Omental fat pad (tissue), 4 donors: Measurements from ENCODE around the gene AKAP6. TPM values are rescaled to one million over a fixed set of nuclear protein-coding genes. Genes with fewer than 3 reads are reported as not detected.

Experiments used
- ATAC-seq: fragments of 150-250 bp; one replicate; pipeline ENCODE4 v1.9.1; 2016; ENCODE audit warnings: mild to moderate bottlenecking, moderate library complexity; ENCODE audit not compliant: low FRiP score
- DNase-seq: peaks from one replicate; pipeline ENCODE4 v3.0.0-alpha.2; 2019; ENCODE audit warnings: low spot score
- total RNA-seq, 4 donors: library from RNA; depleted of rRNA; stranded (reverse); fragments of >200 nt; gene quantifications; one replicate each; pipeline ENCODE4 v1.1.0, GENCODE V29; 2016
- TF ChIP-seq, protein P1 (sequence below), 3 donors: fragments of 450-650 bp; IDR thresholded peaks; one replicate each; pipeline ENCODE4 v1.5.1; 2016 to 2017; ENCODE audit warnings: antibody characterized with exemption in 3 of 3, mild to moderate bottlenecking in 3 of 3, moderate library complexity in 2 of 3

Gene AKAP6
- total RNA-seq, 4 donors from 2014 or later: 3.3 to 8.7 (median 5.2) TPM

DNA sequence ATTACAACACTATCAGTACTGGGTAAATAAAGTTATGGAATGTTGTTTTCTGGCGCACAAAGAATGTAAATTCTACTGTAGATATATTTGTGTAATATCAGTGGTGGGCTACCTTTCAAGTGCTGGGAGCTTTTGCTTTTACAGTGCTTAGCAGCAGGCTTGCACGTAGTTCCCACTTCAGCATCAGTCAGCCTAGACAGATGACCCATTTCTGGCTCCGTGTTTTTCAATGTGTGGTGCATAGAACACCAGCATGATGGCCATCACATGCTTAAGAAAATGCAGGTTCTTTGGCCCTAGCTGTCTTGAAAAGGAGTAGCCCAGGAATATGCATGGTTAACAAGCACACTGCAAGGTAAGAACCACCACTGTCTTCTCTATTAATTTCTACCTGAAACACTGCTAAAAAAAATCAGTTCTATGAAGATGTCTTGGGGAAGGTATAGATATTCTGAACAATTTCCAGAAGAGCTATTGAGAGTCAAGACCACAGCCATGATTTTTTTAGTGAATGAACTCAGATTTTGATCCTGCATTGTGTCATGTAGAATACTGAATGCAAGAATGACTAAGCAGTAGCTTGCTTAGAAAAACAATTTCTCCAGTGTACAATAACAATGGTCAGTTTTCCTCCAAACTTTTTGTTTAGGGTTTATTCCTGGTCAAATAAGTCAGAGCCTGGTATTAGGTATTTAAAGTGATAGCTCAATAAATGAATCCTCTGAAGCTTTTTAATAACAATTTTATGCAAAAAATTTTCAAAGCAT, 195.7 kb downstream of the AKAP6 start:
- TF ChIP-seq, protein P1, sequence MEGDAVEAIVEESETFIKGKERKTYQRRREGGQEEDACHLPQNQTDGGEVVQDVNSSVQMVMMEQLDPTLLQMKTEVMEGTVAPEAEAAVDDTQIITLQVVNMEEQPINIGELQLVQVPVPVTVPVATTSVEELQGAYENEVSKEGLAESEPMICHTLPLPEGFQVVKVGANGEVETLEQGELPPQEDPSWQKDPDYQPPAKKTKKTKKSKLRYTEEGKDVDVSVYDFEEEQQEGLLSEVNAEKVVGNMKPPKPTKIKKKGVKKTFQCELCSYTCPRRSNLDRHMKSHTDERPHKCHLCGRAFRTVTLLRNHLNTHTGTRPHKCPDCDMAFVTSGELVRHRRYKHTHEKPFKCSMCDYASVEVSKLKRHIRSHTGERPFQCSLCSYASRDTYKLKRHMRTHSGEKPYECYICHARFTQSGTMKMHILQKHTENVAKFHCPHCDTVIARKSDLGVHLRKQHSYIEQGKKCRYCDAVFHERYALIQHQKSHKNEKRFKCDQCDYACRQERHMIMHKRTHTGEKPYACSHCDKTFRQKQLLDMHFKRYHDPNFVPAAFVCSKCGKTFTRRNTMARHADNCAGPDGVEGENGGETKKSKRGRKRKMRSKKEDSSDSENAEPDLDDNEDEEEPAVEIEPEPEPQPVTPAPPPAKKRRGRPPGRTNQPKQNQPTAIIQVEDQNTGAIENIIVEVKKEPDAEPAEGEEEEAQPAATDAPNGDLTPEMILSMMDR (IDR thresholded peaks at IDR 0.05): no peak
- DNase-seq (no peak), ATAC-seq (no peak)

DNA sequence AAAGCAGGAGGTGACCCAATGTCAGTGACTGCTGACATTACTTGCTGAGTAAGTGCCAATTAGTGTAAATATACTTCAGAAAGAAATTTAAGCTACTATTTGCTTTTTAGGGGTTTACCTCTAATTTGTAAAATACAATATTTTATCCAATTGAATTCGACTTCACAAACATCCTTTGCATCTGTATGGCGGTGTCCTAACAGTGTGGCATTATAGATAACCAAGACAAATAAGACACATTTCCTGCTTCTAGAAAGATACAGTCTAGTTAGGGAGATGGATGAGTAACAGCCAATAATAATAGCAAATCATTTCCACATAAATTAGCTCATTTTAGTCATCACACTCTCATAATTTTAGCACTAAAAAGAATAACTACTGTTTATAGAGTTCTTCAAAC, 196.5 kb downstream of the AKAP6 start:
- DNase-seq (no peak), ATAC-seq (no peak)
- TF ChIP-seq, protein P1 (IDR thresholded peaks at IDR 0.05): no peak

DNA sequence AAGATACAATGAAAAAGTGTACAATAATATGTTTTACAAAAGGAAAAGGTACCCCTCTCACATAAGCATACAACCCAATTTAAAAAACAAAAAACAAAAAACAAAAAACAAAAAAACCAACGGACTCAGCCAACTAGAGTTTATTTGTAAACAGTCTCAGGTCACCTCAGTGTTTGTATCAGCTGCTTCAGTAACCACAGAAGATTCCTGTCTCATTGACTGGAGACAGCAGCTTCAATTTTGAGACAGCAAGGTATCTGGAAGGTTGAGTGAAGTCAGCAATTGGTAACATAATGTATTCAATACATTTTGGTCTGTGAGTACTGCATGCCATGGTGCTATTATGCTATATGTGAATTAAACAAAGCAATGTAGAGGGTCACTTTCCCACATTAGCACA, 201.7 kb downstream of the AKAP6 start:
- TF ChIP-seq, protein P1 (IDR thresholded peaks at IDR 0.05): no peak
- no peak for ATAC-seq
- DNase-seq: no peak

DNA sequence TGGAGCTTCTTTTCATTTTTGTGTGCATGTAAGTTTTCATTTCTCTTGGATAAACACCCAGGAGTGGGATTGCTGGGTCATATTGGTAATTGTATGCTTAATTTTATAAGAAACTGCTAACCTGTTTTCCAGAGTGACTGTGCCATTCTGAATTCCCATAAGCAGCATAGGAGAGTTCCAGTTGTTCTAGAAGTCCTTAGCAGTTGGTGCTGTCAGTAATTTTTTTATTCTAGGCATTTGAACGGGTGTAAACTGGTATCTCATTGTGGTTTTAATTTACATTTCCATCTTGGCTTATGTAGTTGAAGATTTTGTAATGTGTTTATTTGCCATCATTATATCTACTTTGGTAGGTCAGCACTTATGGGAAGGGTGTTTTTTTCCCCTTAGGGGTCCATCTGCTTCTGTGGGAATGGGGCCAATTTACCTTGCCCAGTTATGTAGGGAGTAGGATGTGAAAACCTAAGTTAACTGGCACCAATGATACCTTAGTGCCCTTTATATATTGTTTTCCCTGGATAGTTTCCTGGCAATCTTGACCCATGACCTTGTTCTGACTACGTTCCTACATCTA, 202.9 kb downstream of the AKAP6 start:
- ATAC-seq: no peak
- DNase-seq: no peak
- TF ChIP-seq, protein P1 (IDR thresholded peaks at IDR 0.05): no peak

DNA sequence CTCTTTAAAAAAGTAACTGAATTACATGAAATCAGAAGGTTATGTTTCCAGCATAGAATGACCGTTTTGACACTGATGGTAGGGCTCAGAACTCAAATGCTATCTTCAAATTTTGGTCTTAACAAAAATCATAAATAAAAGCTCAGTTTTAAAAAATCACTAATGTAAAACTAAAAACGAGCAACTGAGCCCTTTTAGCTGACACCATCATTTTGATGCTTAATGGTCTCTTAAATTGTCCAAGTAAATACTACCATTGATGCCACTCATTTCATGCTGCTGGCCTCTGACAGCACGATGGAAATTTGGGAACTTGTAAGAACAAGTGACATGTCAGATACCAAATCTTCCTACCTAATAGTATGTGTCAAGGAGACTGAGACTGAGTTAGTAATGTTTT, 205.0 kb downstream of the AKAP6 start:
- DNase-seq (no peak), ATAC-seq (no peak)
- TF ChIP-seq, protein P1 (IDR thresholded peaks at IDR 0.05): no peak

DNA sequence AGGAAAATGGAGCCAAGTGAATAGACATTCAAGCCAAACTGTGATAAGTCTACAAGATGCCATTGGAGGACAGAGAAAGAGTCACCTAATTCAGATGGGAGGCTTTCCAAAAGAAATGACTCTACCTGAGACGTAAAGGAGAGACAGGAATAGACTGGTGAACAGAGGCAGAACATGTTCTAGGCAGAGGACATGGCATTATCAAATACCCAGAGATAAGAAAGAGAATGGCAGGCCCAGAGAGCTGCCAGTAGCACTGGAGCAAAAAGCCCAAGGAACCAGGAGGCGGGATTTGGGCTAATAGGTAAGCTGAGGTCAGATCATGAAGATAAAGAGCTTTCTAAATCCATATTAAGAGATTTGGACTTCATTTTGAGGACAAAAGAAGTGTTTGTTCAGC, 207.1 kb downstream of the AKAP6 start:
- TF ChIP-seq, protein P1 (IDR thresholded peaks at IDR 0.05): no peak
- no peak for ATAC-seq
- no peak for DNase-seq

DNA sequence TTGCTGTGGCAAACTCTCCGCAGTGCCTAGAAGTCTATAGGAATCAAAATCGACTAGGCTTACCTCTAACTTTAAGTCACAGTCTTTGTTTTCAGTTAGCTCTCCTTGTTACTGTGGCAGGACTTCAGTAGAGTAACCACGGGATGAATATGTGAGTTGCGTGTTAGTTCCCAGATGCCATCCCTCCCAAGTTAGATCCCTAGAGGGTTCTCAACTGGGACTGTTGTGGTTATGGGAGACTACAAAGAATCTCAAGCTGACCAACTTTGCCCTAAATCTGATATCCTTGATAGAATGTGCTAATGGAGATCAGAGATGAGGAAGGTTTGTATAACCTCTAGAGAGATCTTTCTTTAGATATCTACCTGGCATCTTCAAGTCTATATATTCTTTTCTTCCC, 208.1 kb downstream of the AKAP6 start:
- no peak for DNase-seq
- ATAC-seq: no peak
- TF ChIP-seq, protein P1 (IDR thresholded peaks at IDR 0.05): no peak
